Fibroblast of mammary gland (primary cell): ENCODE measurements around the gene RGL3.

ENCODE experiments used
- DNase-seq: peaks from one replicate; pipeline ENCODE4 v3.0.0-alpha.2; 2010; ENCODE audit warnings: low read depth
- H3K4me3 ChIP-seq: 2 replicates; pipeline ENCODE4 v1.5.1; 2011; ENCODE audit warnings: low read depth, mild to moderate bottlenecking, low read length, moderate library complexity; ENCODE audit not compliant: control insufficient read depth
- TF ChIP-seq, protein P1 (sequence below): conservative IDR thresholded peaks from 2 replicates; pipeline ENCODE4 v1.5.1; 2011; ENCODE audit warnings: low read depth, low read length, inconsistent platforms; ENCODE audit not compliant: control insufficient read depth, insufficient read depth

The RGL3 gene

DNA sequence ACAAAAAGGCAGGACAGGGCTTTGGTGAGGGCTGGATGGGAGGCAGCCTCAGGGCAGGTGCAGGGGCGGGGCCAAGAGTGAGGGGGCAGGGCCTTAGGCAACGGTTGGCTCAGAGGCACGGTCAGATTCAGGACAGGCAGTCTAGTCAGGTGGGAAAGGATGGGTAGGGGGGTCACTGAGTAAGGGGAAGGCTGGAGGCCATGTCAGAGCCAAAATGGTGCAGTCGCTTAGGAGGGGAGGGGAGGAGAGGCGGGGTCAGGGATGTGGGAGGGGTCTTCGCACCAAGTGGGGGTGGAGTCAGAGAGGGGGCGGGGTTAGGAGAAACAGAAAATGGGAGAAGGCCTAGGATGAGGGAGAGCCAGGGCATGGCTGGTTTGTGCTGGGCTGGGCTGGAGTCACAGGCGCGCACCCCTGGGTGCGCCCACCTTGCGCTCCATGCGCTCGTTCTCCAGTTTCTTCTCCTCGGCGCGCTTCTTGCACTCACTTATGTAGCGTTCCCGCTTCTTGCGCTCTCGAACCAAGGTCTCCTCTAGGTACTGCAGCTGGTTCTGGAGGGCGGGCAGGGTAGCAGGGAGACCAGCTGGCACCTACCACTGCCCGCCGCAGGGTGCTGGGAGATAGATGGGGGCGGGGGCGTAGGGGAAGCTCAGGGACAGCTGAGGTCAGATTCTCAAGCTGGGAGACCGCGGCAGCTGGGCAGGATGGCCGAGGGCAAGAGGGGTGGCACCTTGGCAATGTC is 6.8 kb upstream of the RGL3 start:
- DNase-seq = no peak
- TF ChIP-seq, protein P1, sequence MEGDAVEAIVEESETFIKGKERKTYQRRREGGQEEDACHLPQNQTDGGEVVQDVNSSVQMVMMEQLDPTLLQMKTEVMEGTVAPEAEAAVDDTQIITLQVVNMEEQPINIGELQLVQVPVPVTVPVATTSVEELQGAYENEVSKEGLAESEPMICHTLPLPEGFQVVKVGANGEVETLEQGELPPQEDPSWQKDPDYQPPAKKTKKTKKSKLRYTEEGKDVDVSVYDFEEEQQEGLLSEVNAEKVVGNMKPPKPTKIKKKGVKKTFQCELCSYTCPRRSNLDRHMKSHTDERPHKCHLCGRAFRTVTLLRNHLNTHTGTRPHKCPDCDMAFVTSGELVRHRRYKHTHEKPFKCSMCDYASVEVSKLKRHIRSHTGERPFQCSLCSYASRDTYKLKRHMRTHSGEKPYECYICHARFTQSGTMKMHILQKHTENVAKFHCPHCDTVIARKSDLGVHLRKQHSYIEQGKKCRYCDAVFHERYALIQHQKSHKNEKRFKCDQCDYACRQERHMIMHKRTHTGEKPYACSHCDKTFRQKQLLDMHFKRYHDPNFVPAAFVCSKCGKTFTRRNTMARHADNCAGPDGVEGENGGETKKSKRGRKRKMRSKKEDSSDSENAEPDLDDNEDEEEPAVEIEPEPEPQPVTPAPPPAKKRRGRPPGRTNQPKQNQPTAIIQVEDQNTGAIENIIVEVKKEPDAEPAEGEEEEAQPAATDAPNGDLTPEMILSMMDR = no peak
- no peak overlapping the region for H3K4me3 ChIP-seq

DNA sequence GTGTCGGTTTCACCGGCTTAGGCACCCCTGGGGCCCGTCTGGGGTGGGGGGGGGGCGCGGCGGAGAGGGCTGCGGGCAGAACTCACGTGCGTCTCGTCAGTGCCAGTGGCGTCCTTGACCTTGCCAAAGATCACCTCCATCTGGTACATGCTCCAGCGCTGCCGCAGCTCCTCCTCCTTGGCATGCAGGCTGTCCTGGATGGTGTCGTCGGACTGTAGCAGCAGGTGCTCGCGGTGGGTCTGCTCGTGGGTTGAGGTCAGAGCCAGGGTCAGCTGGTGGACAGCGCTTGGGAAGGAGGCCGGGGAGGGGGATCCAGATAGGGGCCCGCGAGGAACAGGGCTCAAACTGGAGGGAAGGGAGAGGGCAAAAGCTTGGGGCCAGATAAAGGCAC is 4.7 kb upstream of the RGL3 start:
- no peak overlapping the region for H3K4me3 ChIP-seq
- TF ChIP-seq, protein P1 = no peak
- DNase-seq = no peak

DNA sequence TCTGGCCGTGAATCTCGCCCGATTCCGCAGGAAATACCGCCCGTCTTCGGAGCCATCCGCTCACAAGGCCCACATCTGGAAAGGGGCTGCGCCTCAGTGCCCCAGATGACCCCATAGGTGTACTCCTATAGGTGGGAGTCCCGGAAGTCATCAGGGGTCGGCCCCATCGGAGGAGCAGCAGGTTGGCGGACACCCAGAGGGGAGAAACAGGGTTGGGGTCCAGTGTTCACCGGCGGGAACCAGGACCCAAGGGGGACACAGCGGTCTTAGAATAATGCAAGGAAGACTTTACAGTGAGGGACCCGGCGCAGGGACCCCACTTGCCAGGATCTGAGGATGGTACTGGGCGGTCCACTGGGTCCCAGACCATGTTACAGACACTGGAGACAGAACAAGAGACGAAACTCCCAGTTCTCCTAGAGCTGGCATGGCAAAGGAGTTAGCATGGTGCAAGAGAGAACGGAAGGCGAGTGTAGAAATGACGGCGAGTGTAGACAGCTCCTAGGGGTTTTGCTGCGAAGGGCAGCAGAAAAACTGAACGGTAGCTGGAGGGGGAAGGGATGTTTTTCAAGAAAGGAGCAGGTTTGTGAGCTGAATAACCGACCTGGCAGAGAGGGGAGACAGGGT is 4.2 kb upstream of the RGL3 start:
- DNase-seq = no peak
- TF ChIP-seq, protein P1 = no peak
- no peak overlapping the region for H3K4me3 ChIP-seq

DNA sequence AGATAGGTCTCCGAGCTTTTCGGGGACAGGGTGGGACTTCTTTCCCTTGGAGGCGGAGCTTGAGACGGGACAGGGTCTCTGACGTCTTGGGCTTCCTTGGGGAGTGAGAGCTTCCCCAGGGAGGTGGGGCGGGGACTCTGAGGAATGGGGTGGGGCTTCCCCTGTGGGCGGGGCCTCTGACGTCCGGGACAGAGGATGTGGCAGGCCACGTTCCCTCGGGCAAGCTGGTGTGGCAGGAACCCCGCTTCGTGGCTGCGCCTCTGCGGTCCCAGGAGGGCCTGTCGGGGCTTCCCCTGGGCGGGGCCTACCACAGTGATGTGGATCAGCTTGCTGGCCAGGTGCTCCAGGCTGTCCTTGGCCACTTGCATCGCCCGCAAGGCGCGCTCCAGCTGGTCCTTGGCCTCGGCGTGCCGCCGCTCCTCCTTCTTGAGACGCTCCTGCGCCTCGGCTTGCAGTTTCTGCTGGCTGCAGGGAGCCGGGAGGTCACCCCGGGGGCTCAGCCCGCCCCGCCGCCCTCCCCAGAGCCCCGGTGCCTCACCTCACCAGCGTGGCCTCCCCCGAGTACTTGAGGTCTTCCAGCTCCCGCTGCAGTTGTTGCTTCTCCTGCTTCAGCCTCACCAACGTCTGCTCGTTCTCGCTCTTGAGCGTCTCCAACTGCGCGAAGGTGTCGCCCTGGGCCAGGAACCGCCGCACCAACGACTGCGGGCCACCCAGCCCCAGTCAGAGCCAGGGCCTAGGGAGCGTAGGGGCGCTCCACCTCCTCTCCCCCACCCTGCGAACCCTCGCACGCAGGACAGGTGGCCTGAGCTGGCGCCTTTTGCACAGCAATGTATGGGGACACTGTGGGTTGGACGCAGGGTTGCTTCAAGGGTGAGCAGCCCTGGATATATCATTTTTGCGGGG is 3.3 kb upstream of the RGL3 start:
- peak; percentile 39 for DNase-seq
- H3K4me3 ChIP-seq = no peak overlapping the region
- TF ChIP-seq, protein P1 = no peak

DNA sequence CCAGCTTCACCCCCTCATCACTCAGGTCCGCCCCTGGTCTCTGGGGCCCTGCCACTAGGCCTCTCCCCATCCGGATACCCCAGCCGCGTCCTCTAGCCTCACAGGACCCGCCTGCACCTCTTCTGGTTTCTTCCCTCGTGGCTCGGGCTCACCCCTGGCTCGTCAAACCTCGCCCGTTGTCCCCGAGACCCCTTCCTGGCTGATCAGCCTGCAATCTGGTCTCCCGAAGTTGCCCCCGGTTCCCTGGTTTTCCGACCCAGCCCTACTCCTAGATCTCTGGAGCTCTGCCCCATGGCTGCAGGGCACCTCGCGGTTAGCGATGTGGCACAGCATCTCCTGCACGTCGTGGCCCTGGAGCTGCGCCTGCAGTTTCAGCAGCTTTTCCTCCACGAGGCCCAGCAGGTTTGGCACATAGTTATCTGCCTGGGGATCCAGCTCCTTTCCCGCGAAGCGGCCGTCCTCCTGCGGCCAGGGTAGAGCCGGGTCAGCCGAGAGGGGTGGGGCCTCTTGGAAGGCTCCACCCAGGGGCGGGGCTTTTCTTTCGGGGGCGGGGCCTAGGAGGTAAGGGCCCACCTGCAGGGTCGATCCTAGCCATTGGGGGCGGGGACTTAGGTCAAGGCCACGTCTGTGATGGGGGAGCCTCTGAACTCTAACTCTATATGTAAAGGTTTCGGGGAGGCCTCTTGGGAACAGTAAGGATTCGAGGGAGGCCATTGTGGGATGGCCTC is 2.4 kb upstream of the RGL3 start:
- H3K4me3 ChIP-seq = no peak overlapping the region
- TF ChIP-seq, protein P1 = no peak
- no peak for DNase-seq
